ENCODE results near the gene RNU7-1. TPM values are rescaled to one million over a fixed set of nuclear protein-coding genes. Genes with fewer than 3 reads are reported as not detected.

Gene RNU7-1
- total and polyA plus RNA-seq, 10 of the 15 experiments (the other 5 are each of a cell fraction or from before 2014, with no cell fraction given): not detected

- peak; percentile 96 for TF ChIP-seq SKIL (IDR thresholded peaks at IDR 0.05; ENCODE audit: low read depth, poor library complexity, severe bottlenecking)
- peak; percentile 62 for TF ChIP-seq ZNF217 (IDR thresholded peaks at IDR 0.05)
- TF ChIP-seq ATF2 (IDR thresholded peaks at IDR 0.05; ENCODE audit: low read length): no peak
- no peak for TF ChIP-seq CREB1 (IDR thresholded peaks at IDR 0.05; ENCODE audit: low read depth)
- no peak for TF ChIP-seq HCFC1 (IDR thresholded peaks at IDR 0.05; ENCODE audit: low read length)
- peak; percentile 69; the same call in 1 of the 2 replicates for TF ChIP-seq RB1 (IDR thresholded peaks at IDR 0.05; ENCODE audit: borderline replicate concordance)
- no peak for TF ChIP-seq CBX5 (IDR thresholded peaks at IDR 0.05; ENCODE audit: low read depth)
- peak; percentile 32; the same call in 1 of the 2 replicates for TF ChIP-seq MAX (IDR thresholded peaks at IDR 0.05; ENCODE audit: low read depth, low read length)
- TF ChIP-seq NR2F1 (conservative IDR thresholded peaks at IDR 0.05): peak; percentile 99
- TF ChIP-seq ESRRA (IDR thresholded peaks at IDR 0.05; ENCODE audit: low read length): no peak
- TF ChIP-seq ZNF207 (IDR thresholded peaks at IDR 0.05; ENCODE audit: borderline replicate concordance): peak; percentile 38; the same call in 1 of the 2 replicates
- TF ChIP-seq TCF12 (IDR thresholded peaks at IDR 0.05; ENCODE audit: low read depth, low read length): 0 out of 2 replicates have a peak, but pooled peaks have one; percentile 34
- TF ChIP-seq MXI1 (IDR thresholded peaks at IDR 0.05; ENCODE audit: low read depth, low read length): peak; percentile 85; the same call in 1 of the 2 replicates
- TF ChIP-seq JUNB (IDR thresholded peaks at IDR 0.05): peak; percentile 72
- no peak for TF ChIP-seq ZZZ3 (IDR thresholded peaks at IDR 0.05; ENCODE audit: control insufficient read depth, insufficient read length, low read depth)
- TF ChIP-seq MTA2 (IDR thresholded peaks at IDR 0.05; ENCODE audit: low read depth): peak; percentile 92
- TF ChIP-seq SPI1 (IDR thresholded peaks at IDR 0.05; ENCODE audit: borderline replicate concordance, insufficient read depth, low read depth, low read length): peak; percentile 97
- TF ChIP-seq NKRF (conservative IDR thresholded peaks at IDR 0.05): peak; percentile 64; the same call in 1 of the 2 replicates
- no peak for TF ChIP-seq NR2C2 (IDR thresholded peaks at IDR 0.05; ENCODE audit: borderline replicate concordance, control insufficient read depth, insufficient read length, low read depth)
- no peak; the same call in 1 of the 2 replicates for TF ChIP-seq BACH1 (IDR thresholded peaks at IDR 0.05; ENCODE audit: borderline replicate concordance)
- TF ChIP-seq BCL3 (IDR thresholded peaks at IDR 0.05; ENCODE audit: borderline replicate concordance, insufficient read depth, low read depth, low read length, poor library complexity, severe bottlenecking): peak; percentile 92
- TF ChIP-seq ZNF24 (IDR thresholded peaks at IDR 0.05): peak; percentile 62; the same call in 1 of the 2 replicates
Observed at GRCh38 chr12:6959058-6959804, 15.6 kb downstream of the RNU7-1 start (continued).

Measured in GM12878 (cell line).